ENCODE data around the gene RGPD4.

DNA sequence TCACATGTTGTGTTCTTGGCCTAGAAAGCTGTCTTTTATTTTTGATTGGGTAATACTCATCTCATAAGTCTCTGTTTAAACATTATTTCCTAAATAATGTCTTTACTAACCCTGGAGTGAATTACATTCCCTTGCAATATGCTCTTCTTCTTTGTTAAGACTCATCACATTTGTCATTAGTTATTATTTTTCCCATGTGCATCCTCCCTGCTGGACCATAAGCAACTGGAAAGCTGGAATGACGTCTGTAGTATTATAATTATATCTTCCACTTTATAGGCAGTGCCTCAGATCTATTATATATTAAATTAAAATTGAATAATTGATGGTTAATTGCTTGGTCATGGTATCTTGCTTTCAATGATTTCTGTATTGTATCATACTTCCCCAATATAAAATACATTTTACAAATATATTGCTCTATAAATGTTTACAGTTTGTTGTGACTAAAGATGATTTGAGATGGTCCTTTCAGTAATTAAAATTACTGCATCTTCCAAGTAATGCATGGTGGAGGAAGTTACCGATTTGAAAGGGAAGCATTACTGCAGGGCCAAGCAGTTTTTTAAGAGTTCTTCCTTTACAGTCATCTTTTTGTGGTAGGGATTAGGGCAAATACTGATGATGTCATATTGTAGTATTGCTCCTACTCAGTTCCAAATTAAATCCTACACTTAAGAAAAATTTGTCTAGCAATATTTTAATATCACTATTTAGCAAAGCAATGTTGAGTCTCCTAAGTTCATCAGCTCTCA lies 2.1 kb upstream of the RGPD4 start:
- TF ChIP-seq EZH2 (IDR thresholded peaks at IDR 0.05; ENCODE audit: insufficient read depth, low read length) = no peak
- TF ChIP-seq, protein P1, sequence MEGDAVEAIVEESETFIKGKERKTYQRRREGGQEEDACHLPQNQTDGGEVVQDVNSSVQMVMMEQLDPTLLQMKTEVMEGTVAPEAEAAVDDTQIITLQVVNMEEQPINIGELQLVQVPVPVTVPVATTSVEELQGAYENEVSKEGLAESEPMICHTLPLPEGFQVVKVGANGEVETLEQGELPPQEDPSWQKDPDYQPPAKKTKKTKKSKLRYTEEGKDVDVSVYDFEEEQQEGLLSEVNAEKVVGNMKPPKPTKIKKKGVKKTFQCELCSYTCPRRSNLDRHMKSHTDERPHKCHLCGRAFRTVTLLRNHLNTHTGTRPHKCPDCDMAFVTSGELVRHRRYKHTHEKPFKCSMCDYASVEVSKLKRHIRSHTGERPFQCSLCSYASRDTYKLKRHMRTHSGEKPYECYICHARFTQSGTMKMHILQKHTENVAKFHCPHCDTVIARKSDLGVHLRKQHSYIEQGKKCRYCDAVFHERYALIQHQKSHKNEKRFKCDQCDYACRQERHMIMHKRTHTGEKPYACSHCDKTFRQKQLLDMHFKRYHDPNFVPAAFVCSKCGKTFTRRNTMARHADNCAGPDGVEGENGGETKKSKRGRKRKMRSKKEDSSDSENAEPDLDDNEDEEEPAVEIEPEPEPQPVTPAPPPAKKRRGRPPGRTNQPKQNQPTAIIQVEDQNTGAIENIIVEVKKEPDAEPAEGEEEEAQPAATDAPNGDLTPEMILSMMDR (IDR thresholded peaks at IDR 0.05; ENCODE audit: insufficient read depth, low read depth, low read length) = no peak

Measured in astrocyte (in vitro differentiated cells and primary cell).